ENCODE results near the gene EFNA3. TPM values are rescaled to one million over a fixed set of nuclear protein-coding genes. Genes with fewer than 3 reads are reported as not detected.

The EFNA3 gene
- total RNA-seq, 4 donors from 2014 or later = 0.84 to 1.8 (median 1.6) TPM; not detected in 1

DNA sequence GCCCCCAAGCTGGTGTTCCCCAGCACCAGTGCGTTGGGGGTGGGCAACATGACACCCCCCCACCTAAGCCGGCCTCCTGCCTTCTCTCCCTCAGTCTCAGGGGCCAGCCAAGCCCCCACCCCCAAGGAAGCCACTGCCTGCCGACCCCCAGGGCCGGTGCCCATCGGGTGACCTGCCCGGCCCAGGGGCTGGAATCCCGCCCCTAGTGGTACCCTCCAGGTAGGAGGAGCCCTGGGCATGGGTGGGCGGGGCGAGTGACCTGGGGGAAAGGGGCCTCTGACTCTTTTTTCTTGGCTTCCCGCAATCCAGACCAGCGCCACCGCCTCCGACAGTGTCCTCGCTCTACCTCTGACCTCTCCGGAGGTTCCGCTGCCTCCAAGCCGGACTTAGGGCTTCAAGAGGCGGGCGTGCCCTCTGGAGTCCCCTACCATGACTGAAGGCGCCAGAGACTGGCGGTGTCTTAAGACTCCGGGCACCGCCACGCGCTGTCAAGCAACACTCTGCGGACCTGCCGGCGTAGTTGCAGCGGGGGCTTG lies 16.4 kb upstream of the EFNA3 start:
- no peak for ATAC-seq (ENCODE audit: low FRiP score)

DNA sequence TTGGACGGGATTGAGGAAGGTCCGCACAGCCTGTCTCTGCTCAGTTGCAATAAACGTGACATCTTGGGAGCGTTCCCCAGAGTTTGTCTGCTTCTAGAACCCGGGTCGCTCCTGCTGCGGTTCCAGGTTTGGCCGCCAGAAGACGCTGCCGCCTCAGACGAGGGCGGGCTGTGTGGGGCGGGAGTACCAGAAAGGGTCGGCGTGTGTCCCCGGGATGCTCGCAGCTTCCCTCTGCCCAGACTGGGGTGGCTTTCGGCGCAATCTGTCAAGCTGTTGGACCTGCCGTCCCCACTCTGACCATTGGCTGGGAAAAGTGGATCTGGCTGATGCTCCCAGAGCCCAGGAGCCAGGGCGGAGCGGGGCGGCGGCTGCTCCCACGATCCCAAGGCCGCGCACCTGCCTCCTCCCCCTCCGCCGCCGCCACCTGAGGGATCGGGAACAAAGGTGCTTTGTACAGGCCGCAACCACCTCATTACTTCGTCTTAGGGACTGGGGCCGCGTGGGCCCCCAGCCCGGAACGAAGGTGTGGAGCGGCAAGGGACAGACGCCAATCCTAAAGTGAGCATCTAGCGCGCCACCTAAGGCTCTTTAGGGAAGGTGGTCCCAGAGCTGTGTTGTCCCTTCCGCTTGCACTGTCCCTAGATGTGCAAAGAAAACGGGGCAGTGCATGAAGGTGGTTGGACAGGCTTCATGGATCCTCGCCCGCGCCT lies 15.8 kb upstream of the EFNA3 start:
- TF ChIP-seq, protein P1, sequence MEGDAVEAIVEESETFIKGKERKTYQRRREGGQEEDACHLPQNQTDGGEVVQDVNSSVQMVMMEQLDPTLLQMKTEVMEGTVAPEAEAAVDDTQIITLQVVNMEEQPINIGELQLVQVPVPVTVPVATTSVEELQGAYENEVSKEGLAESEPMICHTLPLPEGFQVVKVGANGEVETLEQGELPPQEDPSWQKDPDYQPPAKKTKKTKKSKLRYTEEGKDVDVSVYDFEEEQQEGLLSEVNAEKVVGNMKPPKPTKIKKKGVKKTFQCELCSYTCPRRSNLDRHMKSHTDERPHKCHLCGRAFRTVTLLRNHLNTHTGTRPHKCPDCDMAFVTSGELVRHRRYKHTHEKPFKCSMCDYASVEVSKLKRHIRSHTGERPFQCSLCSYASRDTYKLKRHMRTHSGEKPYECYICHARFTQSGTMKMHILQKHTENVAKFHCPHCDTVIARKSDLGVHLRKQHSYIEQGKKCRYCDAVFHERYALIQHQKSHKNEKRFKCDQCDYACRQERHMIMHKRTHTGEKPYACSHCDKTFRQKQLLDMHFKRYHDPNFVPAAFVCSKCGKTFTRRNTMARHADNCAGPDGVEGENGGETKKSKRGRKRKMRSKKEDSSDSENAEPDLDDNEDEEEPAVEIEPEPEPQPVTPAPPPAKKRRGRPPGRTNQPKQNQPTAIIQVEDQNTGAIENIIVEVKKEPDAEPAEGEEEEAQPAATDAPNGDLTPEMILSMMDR (IDR thresholded peaks at IDR 0.05) = no peak
- no peak for ATAC-seq (ENCODE audit: low FRiP score)
- no peak for DNase-seq (ENCODE audit: low spot score)

More for the DNA sequence above, 16.4 kb upstream of the EFNA3 start:
- DNase-seq (ENCODE audit: low spot score) = no peak
- TF ChIP-seq, protein P1 (IDR thresholded peaks at IDR 0.05) = no peak

DNA sequence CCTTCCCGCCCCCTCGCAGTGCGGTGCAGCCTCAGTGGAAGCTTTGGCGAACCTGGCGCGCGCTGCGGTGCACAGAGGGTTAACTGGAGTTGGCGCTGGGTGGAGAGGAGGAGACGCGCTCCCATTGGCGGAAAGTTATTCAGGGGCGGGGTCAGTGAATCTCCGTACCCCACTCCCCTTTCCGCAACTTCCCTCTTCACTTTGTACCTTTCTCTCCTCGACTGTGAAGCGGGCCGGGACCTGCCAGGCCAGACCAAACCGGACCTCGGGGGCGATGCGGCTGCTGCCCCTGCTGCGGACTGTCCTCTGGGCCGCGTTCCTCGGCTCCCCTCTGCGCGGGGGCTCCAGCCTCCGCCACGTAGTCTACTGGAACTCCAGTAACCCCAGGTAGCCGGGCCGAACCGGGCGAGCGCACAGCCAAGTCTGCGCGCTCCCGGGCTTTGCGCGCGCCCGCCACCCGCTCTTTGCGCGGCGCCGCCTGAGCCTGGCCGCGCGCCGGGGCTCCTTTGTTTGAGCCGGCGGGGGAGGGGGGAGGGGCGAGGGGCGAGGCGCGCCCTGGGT lies 15.0 kb upstream of the EFNA3 start, which contains the start of gene EFNA4:
Gene EFNA4 (plus strand): TSS at position 191 of the 561 bp plus-strand sequence. CDS start 84 bp downstream, at position 275.
- TF ChIP-seq, protein P1 (IDR thresholded peaks at IDR 0.05) = no peak
- DNase-seq (ENCODE audit: low spot score) (no peak), ATAC-seq (ENCODE audit: low FRiP score) (peak; percentile 84)

DNA sequence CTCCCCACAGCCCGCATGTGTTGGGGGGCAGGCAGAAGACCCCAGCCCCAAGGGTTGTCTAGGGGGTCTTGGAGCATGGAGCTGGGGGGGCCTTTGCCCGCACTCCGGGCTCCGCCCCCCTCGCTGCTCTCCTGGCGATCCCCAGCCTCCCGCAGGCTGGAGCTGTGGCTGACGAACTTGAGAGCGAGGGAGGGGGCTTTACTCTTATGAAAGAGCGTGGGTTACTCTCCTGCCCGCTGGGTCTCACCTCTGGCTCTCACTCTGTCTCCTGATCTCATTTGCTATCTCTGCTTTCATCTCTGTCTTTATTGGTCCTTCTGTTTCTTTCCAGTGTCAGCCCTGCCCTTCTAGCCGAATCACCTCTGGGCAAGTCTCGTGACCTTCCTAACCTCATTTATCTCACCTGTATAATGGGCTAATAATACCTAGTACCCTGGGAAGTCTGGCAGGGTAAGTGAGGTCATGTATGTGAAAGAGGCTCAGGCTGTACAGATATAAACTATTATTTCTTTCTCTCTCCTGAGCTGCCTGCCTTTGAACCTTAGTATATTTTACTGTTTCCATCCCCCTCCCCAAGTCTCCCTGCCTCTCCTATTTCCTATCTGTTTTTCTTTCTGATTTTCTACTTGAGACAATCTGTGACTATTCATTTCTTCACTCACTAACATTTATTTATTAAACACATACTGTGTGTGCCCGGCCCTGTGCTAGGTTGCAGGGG lies 14.4 kb upstream of the EFNA3 start:
- no peak for DNase-seq (ENCODE audit: low spot score)
- TF ChIP-seq, protein P1 (IDR thresholded peaks at IDR 0.05) = no peak
- ATAC-seq (ENCODE audit: low FRiP score) = peak; percentile 22

DNA sequence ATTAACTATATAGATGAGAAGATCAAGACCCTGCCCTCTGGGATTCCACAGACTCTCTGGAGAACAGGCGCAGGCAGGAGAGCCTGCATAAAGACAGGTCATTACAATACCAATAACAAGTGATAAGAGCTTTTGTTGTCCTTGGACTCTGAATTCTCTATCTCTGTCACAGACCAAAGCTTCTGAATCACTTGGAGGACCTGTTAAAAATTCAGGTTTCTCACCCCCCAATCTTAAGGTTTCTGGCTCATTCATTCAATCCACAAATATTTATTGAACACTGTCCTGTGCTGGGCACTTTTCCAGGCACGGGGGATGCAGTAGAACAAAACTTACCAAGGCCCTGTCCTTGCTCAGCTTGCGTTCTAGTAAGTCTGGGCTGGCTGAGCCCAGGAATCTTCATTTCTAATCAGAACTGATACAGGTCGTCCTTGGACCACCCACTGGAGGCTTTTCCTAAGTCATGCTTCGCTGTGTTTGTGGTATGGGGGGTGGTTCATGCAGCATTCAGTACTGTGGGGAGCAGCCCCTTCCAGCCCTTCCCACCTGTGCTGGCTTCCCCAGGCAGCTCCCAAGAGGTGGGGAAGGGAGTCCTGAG lies 13.7 kb upstream of the EFNA3 start:
- DNase-seq (ENCODE audit: low spot score) = no peak
- no peak for ATAC-seq (ENCODE audit: low FRiP score)
- TF ChIP-seq, protein P1 (IDR thresholded peaks at IDR 0.05) = no peak

DNA sequence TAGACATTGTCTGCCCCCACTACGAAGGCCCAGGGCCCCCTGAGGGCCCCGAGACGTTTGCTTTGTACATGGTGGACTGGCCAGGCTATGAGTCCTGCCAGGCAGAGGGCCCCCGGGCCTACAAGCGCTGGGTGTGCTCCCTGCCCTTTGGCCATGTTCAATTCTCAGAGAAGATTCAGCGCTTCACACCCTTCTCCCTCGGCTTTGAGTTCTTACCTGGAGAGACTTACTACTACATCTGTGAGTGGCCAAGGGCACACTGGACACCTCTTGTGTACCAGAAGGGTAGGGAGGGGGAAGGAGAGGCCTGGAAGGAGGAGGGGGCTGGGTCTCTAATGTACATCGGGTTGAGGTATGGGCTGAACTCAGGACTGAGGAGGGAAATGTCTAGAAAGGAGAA lies 11.9 kb upstream of the EFNA3 start:
- ATAC-seq (ENCODE audit: low FRiP score) (no peak), DNase-seq (ENCODE audit: low spot score) (no peak)
- TF ChIP-seq, protein P1 (IDR thresholded peaks at IDR 0.05) = no peak
